ENCODE measurements around the gene GRIK3.

- TF ChIP-seq, protein P1, sequence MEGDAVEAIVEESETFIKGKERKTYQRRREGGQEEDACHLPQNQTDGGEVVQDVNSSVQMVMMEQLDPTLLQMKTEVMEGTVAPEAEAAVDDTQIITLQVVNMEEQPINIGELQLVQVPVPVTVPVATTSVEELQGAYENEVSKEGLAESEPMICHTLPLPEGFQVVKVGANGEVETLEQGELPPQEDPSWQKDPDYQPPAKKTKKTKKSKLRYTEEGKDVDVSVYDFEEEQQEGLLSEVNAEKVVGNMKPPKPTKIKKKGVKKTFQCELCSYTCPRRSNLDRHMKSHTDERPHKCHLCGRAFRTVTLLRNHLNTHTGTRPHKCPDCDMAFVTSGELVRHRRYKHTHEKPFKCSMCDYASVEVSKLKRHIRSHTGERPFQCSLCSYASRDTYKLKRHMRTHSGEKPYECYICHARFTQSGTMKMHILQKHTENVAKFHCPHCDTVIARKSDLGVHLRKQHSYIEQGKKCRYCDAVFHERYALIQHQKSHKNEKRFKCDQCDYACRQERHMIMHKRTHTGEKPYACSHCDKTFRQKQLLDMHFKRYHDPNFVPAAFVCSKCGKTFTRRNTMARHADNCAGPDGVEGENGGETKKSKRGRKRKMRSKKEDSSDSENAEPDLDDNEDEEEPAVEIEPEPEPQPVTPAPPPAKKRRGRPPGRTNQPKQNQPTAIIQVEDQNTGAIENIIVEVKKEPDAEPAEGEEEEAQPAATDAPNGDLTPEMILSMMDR (IDR thresholded peaks at IDR 0.05; ENCODE audit: insufficient read depth, low read length), result no peak
- TF ChIP-seq POLR2AphosphoS5 (IDR thresholded peaks at IDR 0.05; ENCODE audit: low read depth) (no peak), GABPA (IDR thresholded peaks at IDR 0.05; ENCODE audit: low read depth) (no peak), SPI1 (IDR thresholded peaks at IDR 0.05; ENCODE audit: borderline replicate concordance, low read depth) (no peak)
- TF ChIP-seq, protein P2, sequence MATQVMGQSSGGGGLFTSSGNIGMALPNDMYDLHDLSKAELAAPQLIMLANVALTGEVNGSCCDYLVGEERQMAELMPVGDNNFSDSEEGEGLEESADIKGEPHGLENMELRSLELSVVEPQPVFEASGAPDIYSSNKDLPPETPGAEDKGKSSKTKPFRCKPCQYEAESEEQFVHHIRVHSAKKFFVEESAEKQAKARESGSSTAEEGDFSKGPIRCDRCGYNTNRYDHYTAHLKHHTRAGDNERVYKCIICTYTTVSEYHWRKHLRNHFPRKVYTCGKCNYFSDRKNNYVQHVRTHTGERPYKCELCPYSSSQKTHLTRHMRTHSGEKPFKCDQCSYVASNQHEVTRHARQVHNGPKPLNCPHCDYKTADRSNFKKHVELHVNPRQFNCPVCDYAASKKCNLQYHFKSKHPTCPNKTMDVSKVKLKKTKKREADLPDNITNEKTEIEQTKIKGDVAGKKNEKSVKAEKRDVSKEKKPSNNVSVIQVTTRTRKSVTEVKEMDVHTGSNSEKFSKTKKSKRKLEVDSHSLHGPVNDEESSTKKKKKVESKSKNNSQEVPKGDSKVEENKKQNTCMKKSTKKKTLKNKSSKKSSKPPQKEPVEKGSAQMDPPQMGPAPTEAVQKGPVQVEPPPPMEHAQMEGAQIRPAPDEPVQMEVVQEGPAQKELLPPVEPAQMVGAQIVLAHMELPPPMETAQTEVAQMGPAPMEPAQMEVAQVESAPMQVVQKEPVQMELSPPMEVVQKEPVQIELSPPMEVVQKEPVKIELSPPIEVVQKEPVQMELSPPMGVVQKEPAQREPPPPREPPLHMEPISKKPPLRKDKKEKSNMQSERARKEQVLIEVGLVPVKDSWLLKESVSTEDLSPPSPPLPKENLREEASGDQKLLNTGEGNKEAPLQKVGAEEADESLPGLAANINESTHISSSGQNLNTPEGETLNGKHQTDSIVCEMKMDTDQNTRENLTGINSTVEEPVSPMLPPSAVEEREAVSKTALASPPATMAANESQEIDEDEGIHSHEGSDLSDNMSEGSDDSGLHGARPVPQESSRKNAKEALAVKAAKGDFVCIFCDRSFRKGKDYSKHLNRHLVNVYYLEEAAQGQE (IDR thresholded peaks at IDR 0.05; ENCODE audit: insufficient replicate concordance, low read depth), result no peak
Observed at GRCh38 chr1:36754366-36754765, 279.9 kb downstream of the GRIK3 start.
